Lower leg skin (tissue), 4 donors: ENCODE measurements around the gene FRMD8. TPM values are rescaled to one million over a fixed set of nuclear protein-coding genes. Genes with fewer than 3 reads are reported as not detected.

Source experiments
- DNase-seq, 2 donors: peaks; one replicate each; pipeline ENCODE4 v3.0.0-alpha.2; 2019; ENCODE audit warnings: low spot score in 2 of 2
- H3K4me3 ChIP-seq: fragments of 200-600 bp; sonication (generic); 2 replicates; pipeline ENCODE4 v1.5.1; 2017; ENCODE audit warnings: mild to moderate bottlenecking, low read depth; ENCODE audit not compliant: poor library complexity, severe bottlenecking
- POLR2A ChIP-seq, 2 donors: fragments of 450-650 bp; IDR thresholded peaks; one replicate each; pipeline ENCODE4 v1.6.1; 2016 to 2017; ENCODE audit warnings: antibody characterized with exemption in 2 of 2, mild to moderate bottlenecking in 1 of 2, moderate library complexity in 1 of 2
- WGBS, 2 donors: methylation state at CpG; one replicate each; pipeline ENCODE4 v1.1.5; 2018; 5-methylcytosine and 5-hydroxymethylcytosine counted together
- intact Hi-C: fragments of 100-400 bp; cut with DNase I; formaldehyde crosslinking; loops from one replicate; pipeline ENCODE4 v1.15.0; 2023; ENCODE audit warnings: low total_unique reads
- total RNA-seq, 4 donors: library from RNA; depleted of rRNA; stranded (reverse); fragments of >200 nt; gene quantifications; one replicate each; pipeline ENCODE4 v1.1.0, GENCODE V29; 2016
- TF ChIP-seq, protein P1 (sequence below), 3 donors: fragments of 450-650 bp; IDR thresholded peaks; one replicate each; pipeline ENCODE4 v1.5.1; 2016; ENCODE audit warnings: antibody characterized with exemption in 3 of 3, mild to moderate bottlenecking in 3 of 3, moderate library complexity in 2 of 3

The FRMD8 gene
- total RNA-seq, 4 donors from 2014 or later: 81.8 to 135 (median 112) TPM

DNA sequence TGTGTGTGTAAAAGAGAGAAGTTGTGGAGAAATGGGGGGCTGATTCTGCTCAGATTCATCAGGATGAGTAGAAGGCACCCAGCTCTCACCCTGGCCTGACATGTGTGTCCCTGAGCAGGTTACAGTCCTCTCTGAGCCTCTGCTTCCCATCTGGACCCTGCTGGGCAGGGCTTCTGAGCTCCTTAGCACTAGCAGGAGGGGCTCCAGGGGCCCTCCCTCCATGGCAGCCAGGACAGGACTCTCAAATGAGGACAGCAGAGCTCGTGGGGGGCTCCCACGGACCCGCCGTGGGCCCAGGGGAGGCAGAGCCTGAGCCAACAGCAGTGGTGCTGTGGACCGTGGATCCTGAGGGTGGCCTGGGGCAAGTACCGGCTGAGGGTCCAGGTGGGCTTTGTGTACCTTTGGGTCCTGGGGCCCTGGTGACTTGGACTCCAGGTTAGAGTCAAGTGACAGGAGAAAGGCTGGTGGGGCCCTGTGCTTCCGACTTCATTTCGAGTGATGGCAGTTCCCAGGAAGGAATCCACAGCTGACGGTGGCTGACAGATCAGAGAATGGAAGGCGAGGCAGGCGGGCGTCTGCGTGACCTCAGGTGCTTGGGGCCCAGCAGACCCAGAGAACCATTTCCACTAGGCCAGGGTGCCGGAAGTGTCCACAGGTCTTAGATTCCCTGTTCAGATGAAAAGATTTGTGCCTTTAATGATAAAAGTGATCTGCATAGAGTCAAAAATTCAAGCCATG lies 58.0 kb downstream of the FRMD8 start:
- peak in 1 of 2 donors; percentile 89 for DNase-seq
- 71 to 79% methylated on average over 11 to 14 of the region's 14 CpGs for WGBS, 2 donors

DNA sequence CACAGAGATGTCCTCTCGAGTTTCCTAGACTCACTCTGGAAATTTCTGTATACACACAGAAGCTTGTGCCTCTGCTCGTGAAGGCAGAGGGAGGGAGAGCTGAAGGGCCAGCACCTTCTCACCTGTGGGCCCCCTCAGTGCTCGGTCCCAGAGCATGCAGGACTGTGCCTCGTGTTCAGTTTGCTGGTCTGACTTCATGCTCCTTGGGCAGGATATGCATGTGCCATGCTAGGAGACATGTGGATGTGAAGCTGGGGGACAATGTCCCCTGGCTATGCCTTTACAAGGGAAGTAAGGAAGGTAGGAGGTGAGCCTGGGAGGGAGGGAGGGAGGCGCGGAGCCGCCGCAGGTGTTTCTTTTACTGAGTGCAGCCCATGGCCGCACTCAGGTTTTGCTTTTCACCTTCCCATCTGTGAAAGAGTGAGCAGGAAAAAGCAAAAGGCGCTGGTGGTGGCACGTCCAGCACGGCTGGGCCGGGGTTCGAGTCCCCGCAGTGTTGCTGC lies 58.7 kb downstream of the FRMD8 start:
- peak in 1 of 2 donors; percentile 89 for DNase-seq

More for the DNA sequence above, 58.0 kb downstream of the FRMD8 start:
- TF ChIP-seq POLR2A (IDR thresholded peaks at IDR 0.05): no peak
- TF ChIP-seq, protein P1, sequence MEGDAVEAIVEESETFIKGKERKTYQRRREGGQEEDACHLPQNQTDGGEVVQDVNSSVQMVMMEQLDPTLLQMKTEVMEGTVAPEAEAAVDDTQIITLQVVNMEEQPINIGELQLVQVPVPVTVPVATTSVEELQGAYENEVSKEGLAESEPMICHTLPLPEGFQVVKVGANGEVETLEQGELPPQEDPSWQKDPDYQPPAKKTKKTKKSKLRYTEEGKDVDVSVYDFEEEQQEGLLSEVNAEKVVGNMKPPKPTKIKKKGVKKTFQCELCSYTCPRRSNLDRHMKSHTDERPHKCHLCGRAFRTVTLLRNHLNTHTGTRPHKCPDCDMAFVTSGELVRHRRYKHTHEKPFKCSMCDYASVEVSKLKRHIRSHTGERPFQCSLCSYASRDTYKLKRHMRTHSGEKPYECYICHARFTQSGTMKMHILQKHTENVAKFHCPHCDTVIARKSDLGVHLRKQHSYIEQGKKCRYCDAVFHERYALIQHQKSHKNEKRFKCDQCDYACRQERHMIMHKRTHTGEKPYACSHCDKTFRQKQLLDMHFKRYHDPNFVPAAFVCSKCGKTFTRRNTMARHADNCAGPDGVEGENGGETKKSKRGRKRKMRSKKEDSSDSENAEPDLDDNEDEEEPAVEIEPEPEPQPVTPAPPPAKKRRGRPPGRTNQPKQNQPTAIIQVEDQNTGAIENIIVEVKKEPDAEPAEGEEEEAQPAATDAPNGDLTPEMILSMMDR (IDR thresholded peaks at IDR 0.05): no peak
- H3K4me3 ChIP-seq: no peak overlapping the region
- intact Hi-C loops: no loop called here

DNA sequence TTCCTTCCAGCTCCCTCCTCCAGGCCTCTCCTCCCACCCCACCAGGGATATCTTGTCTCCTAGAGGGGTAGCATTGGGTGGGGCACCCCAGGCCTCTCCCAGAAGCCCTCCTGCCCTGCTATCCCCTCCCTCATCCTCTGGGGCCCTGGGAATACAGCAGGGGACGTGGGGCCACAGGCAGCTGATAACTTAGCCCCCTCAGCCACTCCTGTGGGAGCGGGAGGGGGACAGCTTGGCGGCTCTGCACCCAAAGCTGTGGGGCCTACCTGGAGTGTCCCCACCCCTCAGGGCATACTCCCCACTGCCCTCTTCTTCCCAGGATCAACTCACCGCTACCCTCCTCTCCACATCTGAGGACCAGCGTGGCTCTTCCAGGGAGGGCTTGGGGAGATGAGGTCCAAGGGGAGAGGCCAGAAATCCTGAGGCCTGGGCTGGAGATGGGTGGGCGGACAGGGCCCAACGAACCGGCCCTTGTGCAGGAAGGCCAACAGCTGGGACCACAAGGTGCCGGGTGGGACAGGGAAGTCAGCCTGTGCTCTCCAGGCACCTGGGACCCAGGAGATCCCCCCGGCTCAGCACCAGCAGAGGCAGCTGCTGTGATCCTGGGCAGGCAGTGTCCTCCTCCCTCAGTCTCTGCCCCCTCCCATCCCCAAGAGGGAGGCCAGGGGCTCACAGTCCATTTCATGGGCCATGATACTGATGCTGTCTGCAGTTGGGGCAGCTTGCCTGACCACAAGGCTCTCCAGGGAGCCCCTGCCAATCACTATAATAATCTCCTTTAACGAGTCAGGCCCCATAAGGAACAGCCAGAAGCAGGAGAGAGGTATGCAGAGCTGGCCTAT lies 59.4 kb downstream of the FRMD8 start:
- no peak for TF ChIP-seq POLR2A (IDR thresholded peaks at IDR 0.05)
- TF ChIP-seq, protein P1 (IDR thresholded peaks at IDR 0.05): no peak
- peak in 1 of 2 donors; percentile 90 for DNase-seq
- intact Hi-C loops: no loop called here
- H3K4me3 ChIP-seq: no peak overlapping the region
- 70 to 71% methylated on average over 10 to 11 of the region's 11 CpGs for WGBS, 2 donors

More for the DNA sequence above, 58.7 kb downstream of the FRMD8 start:
- H3K4me3 ChIP-seq: no peak overlapping the region
- intact Hi-C loops: no loop called here
- WGBS, 2 donors: 73 to 84% methylated on average over 14 to 15 of the region's 15 CpGs
- no peak for TF ChIP-seq POLR2A (IDR thresholded peaks at IDR 0.05)
- TF ChIP-seq, protein P1 (IDR thresholded peaks at IDR 0.05): no peak

DNA sequence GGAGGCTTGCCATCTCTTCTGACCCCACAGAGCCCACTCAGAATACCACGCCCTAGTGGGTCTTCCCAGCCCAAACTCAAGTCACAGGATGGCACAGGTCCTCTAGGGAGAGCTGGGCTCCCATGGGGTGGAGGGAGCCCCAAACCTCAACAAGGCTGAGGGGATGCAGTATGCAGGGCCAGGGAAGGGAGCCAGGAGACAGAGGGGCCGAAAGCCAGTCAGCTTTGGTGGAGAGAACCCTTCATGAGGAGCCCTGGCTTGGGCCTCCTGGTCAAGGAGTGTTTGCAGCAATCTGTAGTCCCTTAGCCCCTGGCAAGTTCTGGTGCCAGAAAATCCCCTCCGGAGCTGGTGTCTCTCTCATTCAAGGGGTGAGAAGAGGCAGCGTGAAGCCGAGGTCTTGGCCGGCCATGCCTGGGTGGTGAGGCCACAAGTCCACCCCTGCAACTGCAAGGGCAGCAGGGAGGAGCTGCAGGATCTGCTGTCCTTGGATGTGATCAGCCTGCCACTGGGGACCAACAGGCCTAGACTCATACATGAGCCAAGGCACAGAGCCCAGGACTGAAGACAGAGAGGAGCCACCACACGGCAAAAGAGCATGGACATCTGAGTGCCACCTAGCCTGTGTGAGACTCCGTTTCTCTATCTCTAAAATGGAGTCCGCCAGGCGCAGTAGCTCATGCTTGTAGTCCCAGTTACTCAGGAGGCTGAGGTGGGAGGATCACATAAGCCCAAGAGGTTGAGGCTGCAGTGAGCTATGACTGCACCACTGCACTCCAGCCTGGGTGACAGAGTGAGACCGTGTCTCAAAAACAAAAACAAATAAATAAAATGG lies 60.2 kb downstream of the FRMD8 start:
- TF ChIP-seq, protein P1 (IDR thresholded peaks at IDR 0.05): no peak
- no peak for TF ChIP-seq POLR2A (IDR thresholded peaks at IDR 0.05)
- 63 to 66% methylated on average over 10 to 11 of the region's 11 CpGs for WGBS, 2 donors
- H3K4me3 ChIP-seq: no peak overlapping the region
- DNase-seq: peak in 1 of 2 donors; percentile 92
- intact Hi-C loops: no loop called here

DNA sequence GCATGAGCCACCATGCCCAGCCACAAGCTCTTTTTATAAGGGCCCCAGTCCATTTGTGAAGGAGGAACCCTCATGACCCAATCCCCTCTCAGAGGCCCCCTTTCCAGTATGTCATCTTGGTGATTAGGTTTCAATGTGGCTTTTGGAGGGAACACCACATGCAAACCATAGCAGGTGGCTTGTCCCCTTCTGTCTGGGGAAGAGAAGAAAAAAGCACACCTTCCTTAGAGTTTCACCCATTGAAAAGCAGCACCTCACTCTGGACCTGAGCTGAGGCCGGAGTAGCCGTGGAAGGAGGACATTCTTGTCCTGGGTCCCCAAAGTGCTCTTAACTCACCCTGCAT lies 61.6 kb downstream of the FRMD8 start:
- intact Hi-C loops: no loop called here
- DNase-seq: no peak
- no peak for TF ChIP-seq POLR2A (IDR thresholded peaks at IDR 0.05)
- TF ChIP-seq, protein P1 (IDR thresholded peaks at IDR 0.05): no peak
- H3K4me3 ChIP-seq: no peak overlapping the region
- 83 to 85% methylated on average over 2 of the region's 2 CpGs for WGBS, 2 donors
